Measurements from ENCODE around the gene CPNE6.

Gene CPNE6

DNA sequence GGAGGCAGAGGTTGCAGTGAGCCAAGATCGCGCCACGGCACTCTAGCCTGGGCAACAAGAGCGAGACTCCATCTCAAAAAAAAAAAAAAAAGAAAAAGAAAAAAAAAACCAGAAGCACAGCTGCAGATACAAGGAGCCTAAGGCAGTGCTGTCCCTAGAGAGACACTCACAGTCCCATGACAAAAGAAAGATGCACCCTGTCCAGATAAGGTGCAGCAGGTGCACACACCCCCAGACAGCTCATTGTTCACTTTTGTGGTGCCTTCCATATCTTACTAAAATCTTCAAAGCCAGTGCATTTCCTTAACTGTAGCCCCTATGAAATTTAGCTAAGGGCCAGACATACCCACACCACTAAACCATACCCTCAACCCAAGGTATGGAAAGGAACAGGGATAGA is 51.1 kb downstream of the CPNE6 start:
- H3K36me3 ChIP-seq (ENCODE audit: insufficient read depth, insufficient read length, low read length): peaks cover 42% of the 10 kb centered on the region
- no peaks in the 10 kb centered on the region for H3K9me3 ChIP-seq (ENCODE audit: insufficient read depth, low read length)
- DNase-seq (ENCODE audit: low read depth, low spot score): no peak
- no peaks in the 10 kb centered on the region for H3K4me1 ChIP-seq (ENCODE audit: insufficient read depth, insufficient read length)
- no peak for TF ChIP-seq ZNF274 (IDR thresholded peaks at IDR 0.05; ENCODE audit: low read depth, low read length)
- no peak overlapping the region for H3K9ac ChIP-seq (ENCODE audit: insufficient read length, low read depth)
- H3K4me3 ChIP-seq (ENCODE audit: insufficient read length, low read depth): no peak overlapping the region
- no peaks in the 10 kb centered on the region for H3K27me3 ChIP-seq (ENCODE audit: insufficient read depth, insufficient read length)

DNA sequence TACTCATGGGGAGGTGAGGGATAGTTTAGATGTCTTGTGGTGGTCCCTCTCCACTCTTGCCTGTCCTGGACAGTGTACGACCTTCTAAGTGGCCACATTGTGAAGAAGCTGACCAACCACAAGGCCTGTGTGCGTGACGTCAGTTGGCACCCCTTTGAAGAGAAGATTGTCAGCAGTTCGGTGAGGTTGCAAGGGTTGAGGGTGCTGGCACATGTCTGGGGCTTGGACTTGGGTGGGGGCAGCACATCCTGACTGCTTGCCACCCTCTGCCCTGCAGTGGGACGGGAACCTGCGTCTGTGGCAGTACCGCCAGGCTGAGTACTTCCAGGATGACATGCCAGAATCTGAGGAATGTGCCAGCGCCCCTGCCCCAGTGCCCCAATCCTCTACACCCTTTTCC is 51.5 kb downstream of the CPNE6 start:
- TF ChIP-seq SUZ12 (IDR thresholded peaks at IDR 0.05; ENCODE audit: extremely low read depth, insufficient read depth, insufficient read length) (no peak), YY1 (IDR thresholded peaks at IDR 0.05; ENCODE audit: insufficient read depth, insufficient read length) (no peak), ZNF274 (IDR thresholded peaks at IDR 0.05; ENCODE audit: low read depth, low read length) (no peak)
- Histone ChIP-seq H3K9me3 (ENCODE audit: insufficient read depth, low read length) (no peaks in the 10 kb centered on the region), H3K4me1 (ENCODE audit: insufficient read depth, insufficient read length) (no peaks in the 10 kb centered on the region), H3K27me3 (ENCODE audit: insufficient read depth, insufficient read length) (no peaks in the 10 kb centered on the region), H3K4me3 (ENCODE audit: insufficient read length, low read depth) (no peak overlapping the region), H3K36me3 (ENCODE audit: insufficient read depth, insufficient read length, low read length) (peaks cover 37% of the 10 kb centered on the region), H3K9ac (ENCODE audit: insufficient read length, low read depth) (no peak overlapping the region)
- DNase-seq (ENCODE audit: low read depth, low spot score): no peak

DNA sequence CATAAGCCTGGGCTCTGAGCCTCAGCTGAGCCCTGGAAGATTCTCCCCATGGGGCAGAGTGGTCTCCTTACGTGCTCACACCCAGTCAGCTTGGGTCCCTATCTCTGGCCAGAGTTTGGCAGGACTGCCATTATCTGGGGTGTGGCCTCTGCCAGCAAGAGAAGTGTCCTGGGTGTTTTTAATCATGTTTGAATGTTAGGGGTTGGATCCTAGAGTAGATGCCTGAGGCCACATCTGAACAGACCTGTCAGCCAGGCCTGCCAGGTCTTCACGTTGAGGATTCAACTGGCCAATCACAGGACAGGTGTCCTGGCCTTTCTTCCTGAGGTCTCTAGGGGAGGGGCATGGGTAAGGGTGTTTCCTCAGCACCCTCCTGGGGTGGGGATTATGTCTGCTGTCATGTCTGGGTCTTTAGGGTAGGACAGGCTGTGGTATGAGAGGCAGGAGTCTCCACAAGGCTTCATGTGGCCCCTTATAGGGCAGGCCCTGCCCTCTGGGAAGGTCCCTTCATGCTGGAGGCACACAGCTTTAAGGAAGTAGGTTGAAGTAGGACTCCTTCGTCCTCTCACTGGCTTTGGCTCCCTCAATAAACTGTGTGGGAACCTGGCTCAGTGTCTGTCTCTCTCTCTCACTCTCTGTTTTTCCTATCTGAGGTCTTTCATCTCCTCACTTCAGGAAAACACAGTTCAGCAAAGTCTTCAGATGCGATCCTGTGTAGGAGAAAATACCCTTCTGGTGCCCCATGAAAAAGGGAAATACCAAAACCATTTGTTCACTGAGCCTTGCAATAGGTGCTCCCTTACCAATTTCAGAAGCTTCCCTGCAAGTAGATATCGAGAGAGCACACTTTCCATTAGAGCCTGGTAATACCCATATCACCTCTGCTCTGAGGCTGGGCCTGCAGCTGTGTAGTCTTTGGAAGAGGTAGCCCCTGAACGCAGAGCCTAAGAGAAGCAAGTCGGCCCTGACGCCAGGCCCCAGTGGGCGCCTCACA is 52.4 kb downstream of the CPNE6 start:
- Histone ChIP-seq H3K27me3 (ENCODE audit: insufficient read depth, insufficient read length) (no peaks in the 10 kb centered on the region), H3K9me3 (ENCODE audit: insufficient read depth, low read length) (no peaks in the 10 kb centered on the region), H3K9ac (ENCODE audit: insufficient read length, low read depth) (no peak overlapping the region), H3K4me3 (ENCODE audit: insufficient read length, low read depth) (no peak overlapping the region), H3K36me3 (ENCODE audit: insufficient read depth, insufficient read length, low read length) (peaks cover 29% of the 10 kb centered on the region), H3K4me1 (ENCODE audit: insufficient read depth, insufficient read length) (no peaks in the 10 kb centered on the region)
- no peak for DNase-seq (ENCODE audit: low read depth, low spot score)
- TF ChIP-seq SUZ12 (IDR thresholded peaks at IDR 0.05; ENCODE audit: extremely low read depth, insufficient read depth, insufficient read length) (no peak), YY1 (IDR thresholded peaks at IDR 0.05; ENCODE audit: insufficient read depth, insufficient read length) (no peak), ZNF274 (IDR thresholded peaks at IDR 0.05; ENCODE audit: low read depth, low read length) (no peak)

DNA sequence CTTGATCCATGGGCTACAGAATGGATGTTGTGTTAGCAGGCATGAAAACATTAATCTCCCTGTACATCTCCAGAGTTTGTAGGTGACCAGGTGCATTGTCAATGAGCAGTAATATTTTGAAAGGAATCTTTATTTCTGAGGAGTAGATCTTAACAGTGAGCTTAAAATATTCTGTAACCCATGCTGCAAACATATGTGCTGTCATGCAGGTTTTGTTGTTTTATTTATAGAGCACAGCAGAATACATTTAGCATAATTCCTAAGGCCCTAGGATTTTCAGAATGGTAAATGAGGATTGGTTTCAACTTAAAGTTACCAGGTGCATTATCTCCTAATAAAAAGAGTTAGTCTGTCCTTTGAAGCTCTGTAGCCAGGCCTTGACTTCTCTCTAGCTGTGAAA is 55.6 kb downstream of the CPNE6 start:
- Histone ChIP-seq H3K9me3 (ENCODE audit: insufficient read depth, low read length) (no peaks in the 10 kb centered on the region), H3K27me3 (ENCODE audit: insufficient read depth, insufficient read length) (no peaks in the 10 kb centered on the region), H3K4me3 (ENCODE audit: insufficient read length, low read depth) (no peak overlapping the region), H3K4me1 (ENCODE audit: insufficient read depth, insufficient read length) (peaks cover 2% of the 10 kb centered on the region), H3K9ac (ENCODE audit: insufficient read length, low read depth) (no peak overlapping the region), H3K36me3 (ENCODE audit: insufficient read depth, insufficient read length, low read length) (peaks cover 6% of the 10 kb centered on the region)
- DNase-seq (ENCODE audit: low read depth, low spot score): no peak
- TF ChIP-seq SUZ12 (IDR thresholded peaks at IDR 0.05; ENCODE audit: extremely low read depth, insufficient read depth, insufficient read length) (no peak), ZNF274 (IDR thresholded peaks at IDR 0.05; ENCODE audit: low read depth, low read length) (no peak), YY1 (IDR thresholded peaks at IDR 0.05; ENCODE audit: insufficient read depth, insufficient read length) (no peak)

DNA sequence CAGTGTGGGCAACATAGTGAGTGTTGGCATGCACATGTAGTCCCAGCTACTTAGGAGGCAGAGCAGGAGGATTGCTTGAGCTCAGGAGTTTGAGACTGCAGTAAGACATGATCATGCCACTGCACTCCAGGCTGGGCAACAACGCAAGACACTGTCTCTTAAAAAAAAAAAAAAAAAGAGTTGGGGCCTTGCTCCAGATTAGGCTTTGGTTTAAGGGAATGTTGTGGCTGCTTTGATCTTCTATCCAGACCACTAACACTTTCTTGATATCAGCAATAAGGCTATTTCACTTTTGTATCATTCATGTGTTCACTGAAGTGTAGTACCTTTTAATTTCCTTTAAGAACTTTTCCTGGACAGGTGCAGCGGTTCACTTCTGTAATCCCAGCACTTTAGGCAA is 56.3 kb downstream of the CPNE6 start:
- Histone ChIP-seq H3K4me3 (ENCODE audit: insufficient read length, low read depth) (no peak overlapping the region), H3K9me3 (ENCODE audit: insufficient read depth, low read length) (no peaks in the 10 kb centered on the region), H3K36me3 (ENCODE audit: insufficient read depth, insufficient read length, low read length) (peaks cover 6% of the 10 kb centered on the region), H3K9ac (ENCODE audit: insufficient read length, low read depth) (no peak overlapping the region), H3K27me3 (ENCODE audit: insufficient read depth, insufficient read length) (no peaks in the 10 kb centered on the region), H3K4me1 (ENCODE audit: insufficient read depth, insufficient read length) (peaks cover 7% of the 10 kb centered on the region)
- DNase-seq (ENCODE audit: low read depth, low spot score): no peak
- TF ChIP-seq ZNF274 (IDR thresholded peaks at IDR 0.05; ENCODE audit: low read depth, low read length): no peak
- TF ChIP-seq SUZ12 (IDR thresholded peaks at IDR 0.05; ENCODE audit: extremely low read depth, insufficient read depth, insufficient read length): no peak

Measured in NT2/D1 (cell line).